GM12801 (cell line): Measurements from ENCODE around the gene ARMC5.

Source experiments
- CTCF ChIP-seq: IDR thresholded peaks from one replicate; pipeline ENCODE4 v1.5.1; 2011; ENCODE audit warnings: control low read depth; ENCODE audit not compliant: insufficient read length; ENCODE audit errors: extremely low read depth

The ARMC5 gene

GRCh38 chr16:31507929-31508705 is 48.8 kb downstream of the ARMC5 start, which contains the start of gene RUSF1:
Gene RUSF1 (minus strand): TSS chr16:31508391. CDS start chr16:31508373, 18 bp downstream.
- TF ChIP-seq CTCF, result no peak

GRCh38 chr16:31508706-31509195 is 49.5 kb downstream of the ARMC5 start:
- TF ChIP-seq CTCF, result no peak

GRCh38 chr16:31513126-31513525 is 53.8 kb downstream of the ARMC5 start:
- no peak for TF ChIP-seq CTCF

- no peak for TF ChIP-seq CTCF
Measured at GRCh38 chr16:31513884-31514283, 54.6 kb downstream of the ARMC5 start.
